Activated naive CD4-positive, alpha-beta T cell treated with anti-CD3 and anti-CD28 coated beads for 36 hours (primary cell): ENCODE data around the gene BABAM1. TPM values are rescaled to one million over a fixed set of nuclear protein-coding genes. Genes with fewer than 3 reads are reported as not detected.

Experiments
- CTCF ChIA-PET: fragments of 350-600 bp; sonication (Branson Sonifier 250); formaldehyde crosslinking; loops from one replicate; lab custom pipeline; 2021; ENCODE audit warnings: antibody characterized with exemption; lab: Charles Lee
- DNase-seq: peaks from one replicate; pipeline ENCODE4 v3.0.0-alpha.2; 2020
- H3K27ac Mint-ChIP-seq: one replicate; pipeline ENCODE4 v1.8.0; 2021; ENCODE audit warnings: mild to moderate bottlenecking, mixed read lengths
- H3K27me3 Mint-ChIP-seq: one replicate; pipeline ENCODE4 v1.8.0; 2021; ENCODE audit warnings: low read depth, mixed read lengths
- H3K36me3 Mint-ChIP-seq: one replicate; pipeline ENCODE4 v1.8.0; 2021; ENCODE audit warnings: low read depth, mixed read lengths
- H3K4me1 Mint-ChIP-seq: one replicate; pipeline ENCODE4 v1.8.0; 2021; ENCODE audit warnings: low read depth, mixed read lengths
- H3K4me3 Mint-ChIP-seq: one replicate; pipeline ENCODE4 v1.8.0; 2021; ENCODE audit warnings: mild to moderate bottlenecking, moderate library complexity, mixed read lengths
- H3K9me3 Mint-ChIP-seq: one replicate; pipeline ENCODE4 v1.8.0; 2021; ENCODE audit warnings: mixed read lengths
- intact Hi-C: fragments of 100-400 bp; cut with micrococcal nuclease; formaldehyde crosslinking; loops from one replicate; pipeline ENCODE4 v1.15.1; 2023
- total RNA-seq, 2 experiments: library from RNA; stranded (reverse); gene quantifications; one replicate each; pipeline ENCODE4 v1.2.3, GENCODE V29; 2021

BABAM1 gene
- total RNA-seq, 2 experiments from 2014 or later, result 108 to 109 TPM

DNA sequence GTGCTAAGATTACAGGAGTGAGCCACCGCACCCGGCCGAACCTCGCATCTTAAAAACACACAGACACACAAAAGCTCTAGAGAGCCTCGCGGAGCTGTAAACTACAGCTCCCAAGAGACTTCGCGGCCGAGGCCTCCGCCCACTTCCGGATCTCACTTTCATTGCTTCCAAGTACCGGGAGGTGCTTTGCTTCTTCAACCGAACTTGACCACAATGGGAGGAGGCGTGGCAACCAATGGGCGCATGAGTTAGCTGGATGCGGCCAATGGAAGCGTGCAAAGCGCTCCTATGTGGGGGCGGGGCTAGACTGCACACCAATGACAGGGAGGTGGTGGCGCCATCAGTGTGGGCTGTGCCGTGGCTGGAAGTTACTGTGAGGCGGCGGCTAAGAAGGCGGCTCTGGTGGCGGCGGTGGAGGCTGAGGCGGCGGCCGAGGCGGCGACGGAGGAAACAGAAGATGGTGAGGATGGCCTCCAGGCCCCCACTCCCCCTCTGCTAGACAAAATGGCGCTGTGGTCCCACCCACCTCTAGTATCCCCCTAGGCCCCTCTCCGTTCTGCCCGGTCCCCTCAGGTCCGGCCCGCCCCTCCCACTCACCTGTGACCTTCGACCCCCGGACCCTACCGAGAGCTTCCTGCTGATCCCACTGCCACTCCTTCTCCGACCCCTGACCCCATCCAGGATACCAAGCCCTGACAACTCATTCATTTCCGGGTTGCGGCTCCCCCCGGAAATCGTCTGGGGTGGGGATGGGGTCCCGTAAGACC, 42.1 kb downstream of the BABAM1 start, which contains the start of gene DDA1:
Gene DDA1, plus strand, starts transcription at position 366 of the 767 bp plus-strand sequence. Its CDS starts 92 bp downstream, at position 458.
- Mint-ChIP-seq H3K4me3 (peak within 1 kb of the TSS; percentile 97), H3K4me1 (peaks cover 47% of the 10 kb centered on the region), H3K27ac (peak within 1 kb of the TSS; percentile 86), H3K9me3 (no peaks in the 10 kb centered on the region), H3K27me3 (no peaks in the 10 kb centered on the region), H3K36me3 (peaks cover 7% of the 10 kb centered on the region)
- DNase-seq, result peak; percentile 100
- intact Hi-C loops, result loop anchor here (1.0 to 10.0 kb wide), 9 partner anchors 19 to 767 kb away; partner anchors contain the start of genes CHERP, GTPBP3, HAUS8 and MYO9B
- CTCF ChIA-PET, result interaction anchor here (0.5 to 2.1 kb wide), 5 partner anchors 9 to 117 kb away, joined by 3 to 6 read pairs (median 3); partner anchors contain the start of gene BABAM1

DNA sequence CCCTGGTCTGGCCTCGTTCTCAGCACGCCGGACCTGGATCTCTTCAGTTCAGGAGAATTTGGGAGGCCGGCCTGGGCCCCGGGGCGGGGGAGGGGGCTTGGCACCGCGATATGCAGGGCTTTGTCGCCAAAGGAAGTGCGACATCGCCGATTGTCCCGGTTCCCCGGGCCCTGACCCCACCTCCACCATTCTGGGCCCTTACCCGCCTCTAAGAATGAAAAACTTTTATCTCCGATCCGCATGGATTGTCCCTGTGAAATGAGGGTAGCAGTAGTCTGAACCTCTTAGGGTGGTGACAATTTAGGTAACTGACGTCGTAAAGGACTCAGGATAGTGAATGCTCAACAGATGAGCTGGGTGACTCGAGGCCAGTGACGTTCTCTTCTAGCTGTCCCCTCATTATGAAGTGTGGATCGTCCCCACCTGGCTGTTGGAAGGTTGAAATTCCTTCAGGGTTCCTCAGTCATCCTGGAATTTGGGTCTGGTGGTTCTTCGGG, 42.8 kb downstream of the BABAM1 start:
- intact Hi-C loops, result loop anchor here (1.0 to 10.0 kb wide), 9 partner anchors 18 to 768 kb away; partner anchors contain the start of genes CHERP, GTPBP3, HAUS8 and MYO9B
- peaks cover 42% of the 10 kb centered on the region for H3K4me1 Mint-ChIP-seq
- CTCF ChIA-PET, result interaction anchor here (2.1 kb wide), 1 partner anchor 16 kb away, joined by 6 read pairs; no protein-coding TSS in a partner anchor
- no peak for DNase-seq
- H3K27me3 Mint-ChIP-seq, result no peaks in the 10 kb centered on the region
- peak overlapping the region; percentile 97 for H3K4me3 Mint-ChIP-seq
- peak overlapping the region; percentile 86 for H3K27ac Mint-ChIP-seq
- peaks cover 7% of the 10 kb centered on the region for H3K36me3 Mint-ChIP-seq
- no peaks in the 10 kb centered on the region for H3K9me3 Mint-ChIP-seq

DNA sequence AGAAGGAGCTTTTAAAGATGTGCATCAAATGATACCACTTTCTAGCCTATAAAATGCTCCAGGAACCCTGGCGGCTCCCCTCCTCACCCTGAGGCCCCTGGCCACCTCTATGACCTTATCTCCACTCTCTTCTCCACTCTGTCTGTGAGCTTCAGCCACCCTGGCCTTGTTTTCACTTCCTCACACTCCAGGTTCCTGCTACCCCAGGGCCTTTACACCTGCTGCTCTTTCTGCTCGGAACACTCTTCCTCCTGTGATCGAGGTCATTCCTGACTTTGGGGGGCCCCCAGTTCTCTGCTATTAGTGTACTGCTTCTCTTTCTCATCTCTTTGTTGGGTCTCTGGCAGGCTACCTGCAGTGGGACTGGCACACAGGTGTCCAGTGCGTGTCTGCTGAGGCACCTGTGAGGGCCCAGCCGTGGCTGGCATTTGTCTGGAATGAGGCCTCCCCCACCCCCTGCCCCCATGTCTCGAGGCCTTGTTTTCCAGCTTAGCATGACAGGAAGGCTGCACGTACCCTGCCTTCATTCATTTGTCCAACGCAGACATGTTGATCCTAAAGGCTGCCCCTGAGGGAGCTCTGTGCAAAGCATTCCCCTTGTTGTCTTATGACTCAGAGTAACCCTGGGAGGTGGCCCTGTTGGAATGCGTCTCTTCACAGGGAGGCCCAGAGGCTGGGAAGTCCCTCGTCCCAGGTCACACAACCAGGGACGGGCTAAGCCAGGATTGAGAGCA, 44.4 kb downstream of the BABAM1 start:
- peak overlapping the region; percentile 41 for H3K4me3 Mint-ChIP-seq
- DNase-seq, result no peak
- intact Hi-C loops, result no loop called here
- H3K36me3 Mint-ChIP-seq, result peaks cover 15% of the 10 kb centered on the region
- no peak overlapping the region for H3K27ac Mint-ChIP-seq
- H3K27me3 Mint-ChIP-seq, result no peaks in the 10 kb centered on the region
- no peaks in the 10 kb centered on the region for H3K9me3 Mint-ChIP-seq
- peaks cover 36% of the 10 kb centered on the region for H3K4me1 Mint-ChIP-seq
- CTCF ChIA-PET, result interaction anchor here (1.0 kb wide), 1 partner anchor 31 kb away, joined by 3 read pairs; no protein-coding TSS in a partner anchor

DNA sequence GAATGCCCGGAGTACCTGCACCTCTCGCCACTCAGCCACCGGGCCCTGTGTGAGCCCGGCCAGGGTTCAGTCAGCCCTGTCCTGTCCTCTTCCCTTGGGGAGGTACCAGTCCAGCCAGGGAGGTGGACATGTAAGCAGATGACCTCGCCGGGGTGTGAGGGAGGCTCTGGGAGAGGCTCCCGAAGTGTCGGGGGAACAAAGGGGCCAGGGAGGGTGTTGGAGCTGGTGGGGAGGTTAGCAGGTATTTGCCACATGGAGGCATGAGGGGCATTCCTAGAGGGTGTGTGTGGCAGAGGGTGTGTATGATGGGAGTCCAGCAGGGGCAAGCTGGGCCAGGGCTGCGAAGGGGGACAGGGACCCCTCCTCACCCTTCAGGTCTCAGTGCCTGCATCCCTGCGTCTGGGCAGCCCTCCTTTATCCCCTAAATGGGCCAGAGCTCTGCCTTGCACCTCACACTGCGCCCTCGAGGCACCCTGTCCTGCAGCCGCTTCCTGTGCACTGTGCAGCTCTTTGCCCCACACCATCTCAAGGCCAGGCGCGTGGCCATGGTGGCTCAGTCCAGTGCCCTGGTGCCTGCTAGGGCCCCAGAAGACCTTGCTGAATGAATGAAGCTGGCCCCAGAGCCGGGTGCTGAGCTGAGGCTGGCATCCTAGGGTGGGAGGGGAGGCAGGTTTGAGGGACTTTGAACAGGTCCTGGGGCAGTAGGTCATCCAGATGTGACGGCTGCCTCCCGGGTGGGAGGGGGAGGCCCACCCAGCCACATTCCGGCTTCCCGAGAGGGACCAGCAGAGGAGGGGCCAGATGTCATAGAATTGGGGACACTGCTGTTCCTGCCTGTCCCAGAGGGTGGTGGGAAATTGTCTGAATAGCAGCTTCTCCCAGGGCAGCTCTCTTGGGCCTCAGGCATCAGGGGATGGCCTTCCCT, 45.2 kb downstream of the BABAM1 start:
- peaks cover 31% of the 10 kb centered on the region for H3K4me1 Mint-ChIP-seq
- intact Hi-C loops, result no loop called here
- H3K27me3 Mint-ChIP-seq, result no peaks in the 10 kb centered on the region
- H3K4me3 Mint-ChIP-seq, result no peak overlapping the region
- no peak for DNase-seq
- CTCF ChIA-PET, result no interaction called here
- peaks cover 16% of the 10 kb centered on the region for H3K36me3 Mint-ChIP-seq
- H3K9me3 Mint-ChIP-seq, result no peaks in the 10 kb centered on the region
- no peak overlapping the region for H3K27ac Mint-ChIP-seq

DNA sequence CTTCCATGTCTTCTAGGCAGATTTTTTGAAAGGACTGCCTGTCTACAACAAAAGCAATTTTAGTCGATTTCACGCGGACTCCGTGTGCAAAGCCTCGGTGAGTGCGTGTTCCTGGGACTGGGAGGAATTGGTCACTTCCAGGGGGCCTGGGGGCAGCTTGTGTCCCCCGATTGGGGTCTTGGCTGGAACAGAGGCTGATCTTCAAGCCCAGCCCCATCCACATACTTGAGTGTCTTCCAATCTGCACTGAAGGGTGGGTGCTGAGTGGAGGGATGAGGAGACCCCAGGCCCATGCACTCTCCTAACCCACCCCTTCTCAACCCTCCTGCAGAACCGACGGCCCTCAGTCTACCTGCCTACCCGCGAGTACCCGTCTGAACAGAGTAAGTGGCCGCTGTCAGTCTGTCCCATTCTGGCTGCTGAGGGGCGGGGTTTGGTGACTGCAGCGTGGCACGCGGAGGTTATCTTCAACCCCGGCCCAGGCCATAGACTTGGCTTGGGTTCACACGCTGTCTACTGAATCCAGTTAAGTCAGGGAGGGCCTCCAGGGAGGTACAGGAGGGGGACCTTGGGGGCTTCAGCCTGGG, 46.9 kb downstream of the BABAM1 start:
- CTCF ChIA-PET, result interaction anchor here (0.6 kb wide), 2 partner anchors 233 to 340 kb away, joined by 3 read pairs; no protein-coding TSS in a partner anchor
- H3K9me3 Mint-ChIP-seq, result no peaks in the 10 kb centered on the region
- DNase-seq, result no peak
- H3K27ac Mint-ChIP-seq, result no peak overlapping the region
- no peaks in the 10 kb centered on the region for H3K27me3 Mint-ChIP-seq
- peaks cover 23% of the 10 kb centered on the region for H3K4me1 Mint-ChIP-seq
- intact Hi-C loops, result no loop called here
- H3K4me3 Mint-ChIP-seq, result no peak overlapping the region
- peaks cover 16% of the 10 kb centered on the region for H3K36me3 Mint-ChIP-seq

DNA sequence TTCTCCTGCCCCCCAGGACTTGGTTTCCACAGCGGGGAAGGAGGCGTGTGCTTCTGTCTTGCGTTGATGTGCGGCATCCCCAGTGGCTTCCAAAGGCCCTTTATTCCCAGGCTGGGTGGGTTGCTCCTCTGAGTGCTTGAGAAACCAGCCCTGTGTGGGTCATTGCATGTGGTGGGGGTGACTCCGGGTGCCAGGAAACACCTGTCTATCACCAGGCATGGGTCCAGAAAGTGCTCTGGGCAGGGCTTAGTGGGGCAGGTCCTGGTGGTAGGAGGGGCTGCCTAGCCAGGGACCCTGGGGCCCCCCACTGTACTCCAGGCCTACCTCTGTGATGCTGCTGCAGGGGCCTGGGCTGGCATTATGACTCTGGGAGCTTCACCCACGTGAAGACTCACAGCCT, 51.7 kb downstream of the BABAM1 start:
- peaks cover 9% of the 10 kb centered on the region for H3K4me1 Mint-ChIP-seq
- H3K4me3 Mint-ChIP-seq, result no peak overlapping the region
- peaks cover 24% of the 10 kb centered on the region for H3K36me3 Mint-ChIP-seq
- no peaks in the 10 kb centered on the region for H3K9me3 Mint-ChIP-seq
- CTCF ChIA-PET, result no interaction called here
- intact Hi-C loops, result no loop called here
- H3K27ac Mint-ChIP-seq, result no peak overlapping the region
- H3K27me3 Mint-ChIP-seq, result no peaks in the 10 kb centered on the region
- DNase-seq, result no peak

DNA sequence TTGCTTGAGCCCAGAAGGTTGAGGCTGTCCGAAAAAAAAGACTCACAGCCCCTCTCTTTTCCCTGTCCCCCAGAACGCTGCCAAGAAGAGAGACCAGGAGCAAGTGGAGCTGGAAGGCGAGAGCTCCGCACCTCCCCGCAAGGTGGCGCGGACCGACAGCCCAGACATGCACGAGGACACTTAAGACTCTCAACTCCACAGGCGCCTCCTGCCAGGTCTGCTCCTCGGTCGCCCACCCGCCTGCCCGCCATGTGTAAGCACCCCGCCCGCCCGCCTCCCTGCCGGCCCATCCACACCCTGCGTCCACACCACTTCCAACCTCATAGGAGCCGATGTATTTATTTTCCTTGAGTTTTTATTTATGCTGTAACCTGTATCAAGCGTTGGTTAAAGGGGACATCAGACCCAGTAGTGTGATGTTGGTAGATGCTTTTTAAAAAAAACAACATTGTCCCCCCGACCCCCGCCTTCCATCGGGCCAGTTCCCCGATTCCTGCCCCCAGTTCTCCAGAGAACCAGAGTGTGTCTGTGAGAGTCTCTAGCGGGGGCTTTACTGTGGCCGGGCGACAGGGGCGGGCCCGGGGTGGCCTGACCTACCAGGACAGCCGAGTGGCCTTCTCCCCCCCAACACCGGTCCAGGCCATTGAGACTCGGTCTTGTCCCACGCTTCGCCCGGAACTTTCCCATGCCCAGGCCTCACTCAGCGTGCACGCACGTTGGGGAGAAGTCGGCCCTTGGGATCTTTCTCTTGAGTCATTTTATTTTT, 52.4 kb downstream of the BABAM1 start:
- Mint-ChIP-seq H3K4me3 (no peak overlapping the region), H3K27me3 (no peaks in the 10 kb centered on the region), H3K9me3 (no peaks in the 10 kb centered on the region), H3K36me3 (peaks cover 22% of the 10 kb centered on the region), H3K4me1 (peaks cover 9% of the 10 kb centered on the region), H3K27ac (no peak overlapping the region)
- CTCF ChIA-PET, result no interaction called here
- DNase-seq, result no peak
- intact Hi-C loops, result no loop called here

DNA sequence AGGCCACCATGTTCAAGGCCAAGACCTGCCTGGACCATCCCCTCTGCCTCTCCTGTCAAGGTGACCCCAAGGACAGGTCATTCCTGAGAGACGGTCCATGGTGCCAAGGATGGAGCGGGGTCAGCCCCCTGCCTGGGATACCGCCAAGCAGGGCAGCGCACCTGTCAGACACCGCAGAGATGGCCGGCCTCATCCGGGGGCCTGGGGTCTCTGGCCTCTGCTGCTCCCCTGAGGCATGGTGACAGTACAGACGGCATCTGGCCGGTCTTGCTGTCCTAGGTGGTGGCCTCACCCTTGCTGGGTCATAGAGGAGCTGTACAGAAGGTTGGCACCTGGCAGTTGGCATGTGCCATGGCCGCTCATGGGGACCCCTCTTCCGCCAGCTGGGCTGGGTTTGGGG, 53.2 kb downstream of the BABAM1 start:
- DNase-seq, result no peak
- CTCF ChIA-PET, result no interaction called here
- intact Hi-C loops, result no loop called here
- Mint-ChIP-seq H3K36me3 (peaks cover 22% of the 10 kb centered on the region), H3K4me1 (peaks cover 9% of the 10 kb centered on the region), H3K27ac (no peak overlapping the region), H3K4me3 (no peak overlapping the region), H3K27me3 (no peaks in the 10 kb centered on the region), H3K9me3 (no peaks in the 10 kb centered on the region)

DNA sequence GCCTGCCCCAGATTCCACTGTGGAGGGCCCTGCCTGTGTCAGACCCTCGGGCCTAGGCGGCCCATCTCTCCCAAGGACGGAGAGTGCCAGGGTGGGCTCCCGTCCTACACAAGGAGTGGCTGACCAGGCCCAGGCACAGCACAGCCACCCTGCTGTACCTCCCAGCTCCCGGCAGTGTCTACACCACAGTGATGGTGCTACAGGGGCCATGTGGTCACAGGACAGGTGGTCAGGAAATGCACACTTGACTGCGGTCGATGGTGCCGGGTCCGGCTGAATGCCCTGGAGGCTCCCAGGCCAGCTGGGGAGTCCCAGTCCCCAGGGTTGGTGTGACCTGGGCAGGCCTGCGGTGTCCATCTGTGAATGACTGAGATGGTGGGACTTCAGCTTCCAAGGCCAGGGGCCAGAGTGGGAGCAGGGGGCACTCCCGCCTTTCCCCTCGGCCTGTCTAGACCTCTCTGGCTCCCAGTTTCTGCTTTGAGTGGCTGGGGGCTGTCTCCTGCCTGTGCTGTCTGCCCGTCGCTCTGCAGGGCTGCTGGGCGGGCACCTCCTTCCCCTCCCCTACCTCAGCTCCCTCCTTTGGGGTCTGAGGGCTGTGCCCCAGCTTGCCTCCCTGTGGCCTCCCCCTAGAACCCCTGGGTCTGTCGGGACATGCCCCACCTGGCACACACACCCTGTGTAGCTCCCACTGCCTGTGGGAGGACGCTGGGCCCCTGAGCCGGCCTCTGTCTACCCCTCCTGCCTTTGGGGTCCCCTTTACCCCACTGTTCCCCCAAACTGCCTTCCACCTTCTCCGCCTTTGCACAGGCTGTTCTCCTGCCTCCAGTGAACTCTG, 54.6 kb downstream of the BABAM1 start:
- H3K4me1 Mint-ChIP-seq, result peaks cover 9% of the 10 kb centered on the region
- H3K9me3 Mint-ChIP-seq, result no peaks in the 10 kb centered on the region
- H3K27me3 Mint-ChIP-seq, result no peaks in the 10 kb centered on the region
- H3K4me3 Mint-ChIP-seq, result no peak overlapping the region
- CTCF ChIA-PET, result no interaction called here
- peak overlapping the region; percentile 60 for H3K27ac Mint-ChIP-seq
- H3K36me3 Mint-ChIP-seq, result peaks cover 13% of the 10 kb centered on the region
- intact Hi-C loops, result no loop called here
- DNase-seq, result no peak

DNA sequence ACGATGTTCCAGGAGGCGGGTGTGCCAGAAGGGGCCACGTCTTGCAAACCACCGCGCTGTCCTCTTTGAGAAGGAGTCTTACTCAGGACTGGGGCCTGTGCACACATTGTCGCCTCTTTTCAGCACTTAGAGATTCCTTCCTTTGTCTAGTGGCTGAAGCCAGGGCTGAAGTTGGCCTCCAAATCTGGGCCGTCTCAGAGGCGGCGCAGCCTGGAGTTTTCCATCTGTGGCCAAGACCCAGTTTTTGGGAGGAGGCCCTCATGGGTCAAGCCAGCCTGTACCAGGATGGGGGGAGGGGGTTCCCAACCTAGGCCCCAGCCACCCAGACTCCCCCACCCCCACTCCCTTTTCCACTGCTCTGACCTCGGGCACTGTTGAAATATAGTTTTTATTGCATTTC, 55.6 kb downstream of the BABAM1 start:
- Mint-ChIP-seq H3K9me3 (no peaks in the 10 kb centered on the region), H3K4me3 (no peak overlapping the region), H3K4me1 (peaks cover 9% of the 10 kb centered on the region), H3K36me3 (peaks cover 13% of the 10 kb centered on the region), H3K27me3 (no peaks in the 10 kb centered on the region), H3K27ac (no peak overlapping the region)
- DNase-seq, result no peak
- CTCF ChIA-PET, result no interaction called here
- intact Hi-C loops, result no loop called here
